ENCODE results near the gene DPP6. TPM values are rescaled to one million over a fixed set of nuclear protein-coding genes. Genes with fewer than 3 reads are reported as not detected.

The DPP6 gene
- total RNA-seq, 4 donors from 2014 or later, result 0.30 to 11.8 (median 10.7) TPM

DNA sequence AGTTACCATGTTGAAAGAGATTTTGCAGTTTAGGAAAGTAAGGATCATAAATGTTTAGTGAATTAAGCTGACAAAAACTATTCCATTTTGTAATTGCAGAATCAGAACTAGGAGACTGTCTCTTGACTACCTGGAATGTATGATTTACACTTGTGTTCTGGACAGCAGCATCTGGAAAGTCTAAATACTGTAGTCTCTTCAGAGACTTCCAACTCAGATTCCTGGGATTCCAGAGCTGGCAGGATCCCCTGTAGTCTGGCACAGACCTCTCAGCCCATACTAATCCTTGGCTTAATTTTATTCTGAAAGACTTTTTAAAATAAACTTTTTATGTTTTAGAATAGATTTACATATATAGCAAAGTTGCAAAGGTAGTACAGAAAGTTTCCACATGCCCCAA is 452.7 kb downstream of the DPP6 start:
- Histone ChIP-seq H3K4me3 (no peak overlapping the region), H3K27me3 (no peaks in the 10 kb centered on the region), H3K9me3 (peaks cover 7% of the 10 kb centered on the region), H3K4me1 (no peaks in the 10 kb centered on the region), H3K36me3 (no peaks in the 10 kb centered on the region), H3K27ac (no peak overlapping the region)
- DNase-seq (ENCODE audit: low spot score in 2 of 2), result no peak
- TF ChIP-seq EP300 (IDR thresholded peaks at IDR 0.05) (no peak), POLR2A (IDR thresholded peaks at IDR 0.05) (no peak), CTCF (IDR thresholded peaks at IDR 0.05) (no peak), POLR2AphosphoS5 (IDR thresholded peaks at IDR 0.05) (no peak)

GRCh38 chr7:154505362-154505761 is 453.2 kb downstream of the DPP6 start:
- Histone ChIP-seq H3K9me3 (peaks cover 7% of the 10 kb centered on the region), H3K36me3 (no peaks in the 10 kb centered on the region), H3K27me3 (no peaks in the 10 kb centered on the region), H3K4me1 (no peaks in the 10 kb centered on the region), H3K27ac (no peak overlapping the region), H3K4me3 (no peak overlapping the region)
- TF ChIP-seq EP300 (IDR thresholded peaks at IDR 0.05) (no peak), POLR2A (IDR thresholded peaks at IDR 0.05) (no peak)
- DNase-seq (ENCODE audit: low spot score in 2 of 2), result no peak
- 59% methylated on average over 4 of the region's 4 CpGs for WGBS

DNA sequence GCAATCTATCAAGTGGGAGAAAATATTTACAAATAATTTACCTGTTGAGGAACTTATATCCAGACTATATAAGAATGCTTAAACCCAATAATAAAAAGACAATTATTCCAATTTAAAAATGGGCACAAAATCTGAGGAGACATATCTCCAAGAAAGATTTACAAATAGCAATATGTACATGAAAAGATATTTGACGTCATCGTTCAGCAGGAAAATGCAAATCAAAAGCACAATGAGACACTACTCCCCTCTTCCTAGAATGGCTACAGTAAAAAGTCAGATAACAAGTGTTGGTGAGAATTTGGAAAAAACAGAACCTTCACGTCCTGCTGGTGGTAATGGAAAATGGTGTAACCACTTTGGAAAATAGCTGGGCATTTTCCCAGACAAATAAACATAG is 457.0 kb downstream of the DPP6 start:
- H3K27ac ChIP-seq, result no peak overlapping the region
- no peaks in the 10 kb centered on the region for H3K36me3 ChIP-seq
- WGBS, result 62% methylated on average over 3 of the region's 3 CpGs
- no peak for DNase-seq (ENCODE audit: low spot score in 2 of 2)
- H3K9me3 ChIP-seq, result peaks cover 5% of the 10 kb centered on the region
- no peak overlapping the region for H3K4me3 ChIP-seq
- no peaks in the 10 kb centered on the region for H3K4me1 ChIP-seq
- TF ChIP-seq CTCF (IDR thresholded peaks at IDR 0.05) (no peak), EP300 (IDR thresholded peaks at IDR 0.05) (no peak), POLR2A (IDR thresholded peaks at IDR 0.05) (no peak), POLR2AphosphoS5 (IDR thresholded peaks at IDR 0.05) (no peak)
- no peaks in the 10 kb centered on the region for H3K27me3 ChIP-seq

- no peak overlapping the region for H3K27ac ChIP-seq
- H3K36me3 ChIP-seq, result no peaks in the 10 kb centered on the region
- TF ChIP-seq CTCF (IDR thresholded peaks at IDR 0.05) (no peak), POLR2AphosphoS5 (IDR thresholded peaks at IDR 0.05) (no peak), POLR2A (IDR thresholded peaks at IDR 0.05) (no peak), EP300 (IDR thresholded peaks at IDR 0.05) (no peak)
- no peak for DNase-seq (ENCODE audit: low spot score in 2 of 2)
- WGBS, result 89% methylated on average over 7 of the region's 7 CpGs
- H3K4me3 ChIP-seq, result no peak overlapping the region
- H3K4me1 ChIP-seq, result no peaks in the 10 kb centered on the region
- no peaks in the 10 kb centered on the region for H3K27me3 ChIP-seq
- H3K9me3 ChIP-seq, result peaks cover 5% of the 10 kb centered on the region
Observed at GRCh38 chr7:154512121-154512833, 460.1 kb downstream of the DPP6 start.

- H3K9me3 ChIP-seq, result no peaks in the 10 kb centered on the region
- TF ChIP-seq CTCF (IDR thresholded peaks at IDR 0.05) (no peak), POLR2A (IDR thresholded peaks at IDR 0.05) (no peak), POLR2AphosphoS5 (IDR thresholded peaks at IDR 0.05) (no peak), EP300 (IDR thresholded peaks at IDR 0.05) (no peak)
- H3K27me3 ChIP-seq, result no peaks in the 10 kb centered on the region
- H3K4me3 ChIP-seq, result no peak overlapping the region
- H3K36me3 ChIP-seq, result no peaks in the 10 kb centered on the region
- no peak overlapping the region for H3K27ac ChIP-seq
- 83% methylated on average over 10 of the region's 10 CpGs for WGBS
- H3K4me1 ChIP-seq, result no peaks in the 10 kb centered on the region
- DNase-seq (ENCODE audit: low spot score in 2 of 2), result no peak
Observed at GRCh38 chr7:154517768-154518167, 465.6 kb downstream of the DPP6 start.

GRCh38 chr7:154519229-154519628 is 467.0 kb downstream of the DPP6 start:
- no peak overlapping the region for H3K4me3 ChIP-seq
- WGBS, result 59% methylated on average over 4 of the region's 4 CpGs
- H3K27ac ChIP-seq, result no peak overlapping the region
- TF ChIP-seq EP300 (IDR thresholded peaks at IDR 0.05) (no peak), CTCF (IDR thresholded peaks at IDR 0.05) (no peak), POLR2A (IDR thresholded peaks at IDR 0.05) (no peak), POLR2AphosphoS5 (IDR thresholded peaks at IDR 0.05) (no peak)
- H3K36me3 ChIP-seq, result no peaks in the 10 kb centered on the region
- no peaks in the 10 kb centered on the region for H3K9me3 ChIP-seq
- DNase-seq (ENCODE audit: low spot score in 2 of 2), result no peak
- H3K27me3 ChIP-seq, result no peaks in the 10 kb centered on the region
- H3K4me1 ChIP-seq, result no peaks in the 10 kb centered on the region
